MM.1S (cell line): Measurements from ENCODE around the gene ADCY3.

Source experiments
- DNase-seq: peaks from one replicate; pipeline ENCODE4 v3.0.0-alpha.2; 2015
- H2AFZ ChIP-seq: fragments of 300-600 bp; sonication (generic); 2 replicates; pipeline ENCODE4 v1.6.0; 2016; ENCODE audit warnings: antibody characterized with exemption, low read length
- H3F3A ChIP-seq: fragments of 300-600 bp; sonication (generic); 2 replicates; pipeline ENCODE4 v1.6.1; 2016; ENCODE audit warnings: mild to moderate bottlenecking, antibody characterized with exemption, low read length, moderate library complexity, mixed read lengths; ENCODE audit not compliant: insufficient read depth
- H3K27ac ChIP-seq: fragments of 300-600 bp; sonication (generic); 2 replicates; pipeline ENCODE4 v1.5.1; 2016; ENCODE audit warnings: mild to moderate bottlenecking, low read length
- H3K27me3 ChIP-seq: fragments of 300-600 bp; sonication (generic); replicated peaks from 2 replicates; pipeline ENCODE4 v1.6.0; 2016; ENCODE audit warnings: low read length; ENCODE audit not compliant: insufficient read depth
- H3K36me3 ChIP-seq: fragments of 300-600 bp; sonication (generic); replicated peaks from 2 replicates; pipeline ENCODE4 v1.6.1; 2016; ENCODE audit warnings: mild to moderate bottlenecking, low read length, mixed read lengths; ENCODE audit not compliant: insufficient read depth
- H3K4me1 ChIP-seq: fragments of 300-600 bp; sonication (generic); 2 replicates; pipeline ENCODE4 v1.6.1; 2016; ENCODE audit warnings: low read length, mixed read lengths
- H3K4me2 ChIP-seq: fragments of 300-600 bp; sonication (generic); 2 replicates; pipeline ENCODE4 v1.6.0; 2016; ENCODE audit warnings: low read depth, low read length
- H3K4me3 ChIP-seq: fragments of 300-600 bp; sonication (generic); 2 replicates; pipeline ENCODE4 v1.5.1; 2016; ENCODE audit warnings: low read length, mixed read lengths
- H3K79me2 ChIP-seq: fragments of 300-600 bp; sonication (generic); 2 replicates; pipeline ENCODE4 v1.6.1; 2016; ENCODE audit warnings: mixed run types, low read length, mixed read lengths
- H3K9ac ChIP-seq: fragments of 300-600 bp; sonication (generic); 2 replicates; pipeline ENCODE4 v1.6.1; 2016; ENCODE audit warnings: low read length, mixed read lengths
- H3K9me2 ChIP-seq: fragments of 300-600 bp; sonication (generic); replicated peaks from 2 replicates; pipeline ENCODE4 v1.6.1; 2016; ENCODE audit warnings: mild to moderate bottlenecking, low read length, mixed read lengths; ENCODE audit not compliant: insufficient read depth
- H3K9me3 ChIP-seq: fragments of 300-600 bp; sonication (generic); replicated peaks from 2 replicates; pipeline ENCODE4 v1.6.1; 2016; ENCODE audit warnings: mild to moderate bottlenecking, low read length, mixed read lengths; ENCODE audit not compliant: insufficient read depth
- H4K20me1 ChIP-seq: fragments of 300-600 bp; sonication (generic); 2 replicates; pipeline ENCODE4 v1.6.1; 2016; ENCODE audit warnings: mild to moderate bottlenecking, low read length, moderate library complexity, mixed read lengths; ENCODE audit not compliant: insufficient read depth
- CTCF ChIP-seq: fragments of 300-600 bp; sonication (generic); IDR thresholded peaks from 2 replicates; pipeline ENCODE4 v1.5.1; 2016; ENCODE audit warnings: antibody characterized with exemption, low read length, mixed read lengths
- EZH2 ChIP-seq: fragments of 300-600 bp; sonication (generic); optimal IDR thresholded peaks from 2 replicates; pipeline ENCODE3; 2017; ENCODE audit warnings: low read depth, mild to moderate bottlenecking, antibody characterized with exemption, low read length, mixed read lengths
- EZH2phosphoT487 ChIP-seq: fragments of 300-600 bp; sonication (generic); IDR thresholded peaks from 2 replicates; pipeline ENCODE4 v1.6.1; 2018; ENCODE audit warnings: antibody characterized with exemption, low read length

Gene ADCY3

DNA sequence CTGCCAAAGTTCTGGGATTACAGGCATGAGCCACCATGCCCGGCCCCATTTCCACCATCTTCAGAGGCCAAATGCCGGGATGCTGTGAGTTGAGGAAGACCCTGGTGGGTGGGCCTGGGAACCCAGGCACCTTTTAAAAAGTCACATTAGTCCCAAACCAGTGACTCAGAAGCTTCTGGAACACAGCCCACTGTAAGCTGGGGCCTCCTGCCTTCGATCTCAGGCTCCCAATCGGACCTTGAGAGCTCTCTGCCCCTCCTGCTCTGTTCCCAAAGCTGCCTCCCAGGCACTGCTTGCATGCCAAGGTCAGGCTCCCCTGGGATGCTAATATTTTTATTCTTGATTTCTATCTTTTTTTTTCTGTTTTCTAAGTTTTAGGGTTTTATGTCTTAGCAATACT lies 4.2 kb downstream of the ADCY3 start:
- Histone ChIP-seq H3K9ac (no peak overlapping the region), H4K20me1 (peaks cover 14% of the 10 kb centered on the region; the same call in 1 of the 2 replicates), H3F3A (peaks cover 8% of the 10 kb centered on the region), H3K4me2 (no peak overlapping the region), H3K9me3 (no peaks in the 10 kb centered on the region), H3K36me3 (peaks cover 2% of the 10 kb centered on the region), H3K27me3 (no peaks in the 10 kb centered on the region), H3K27ac (no peak overlapping the region), H2AFZ (no peak overlapping the region), H3K9me2 (no peaks in the 10 kb centered on the region), H3K4me3 (no peak overlapping the region), H3K4me1 (peaks cover 16% of the 10 kb centered on the region), H3K79me2 (peaks cover 86% of the 10 kb centered on the region)
- no peak for DNase-seq
- no peak for TF ChIP-seq EZH2phosphoT487
- TF ChIP-seq CTCF: no peak
- no peak for TF ChIP-seq EZH2

GRCh38 chr2:24915175-24915574 lies 4.9 kb downstream of the ADCY3 start:
- Histone ChIP-seq H3K27me3 (no peaks in the 10 kb centered on the region), H3K9ac (no peak overlapping the region), H3K9me3 (no peaks in the 10 kb centered on the region), H3K4me2 (no peak overlapping the region), H3K4me1 (peaks cover 16% of the 10 kb centered on the region), H2AFZ (no peak overlapping the region), H3F3A (0 out of 2 replicates have a peak, but pooled peaks cover 4% of the 10 kb centered on the region), H3K9me2 (no peaks in the 10 kb centered on the region), H3K36me3 (peaks cover 2% of the 10 kb centered on the region), H4K20me1 (peaks cover 14% of the 10 kb centered on the region; the same call in 1 of the 2 replicates), H3K4me3 (no peak overlapping the region), H3K27ac (no peak overlapping the region), H3K79me2 (peaks cover 92% of the 10 kb centered on the region)
- TF ChIP-seq EZH2: no peak
- no peak for TF ChIP-seq EZH2phosphoT487
- TF ChIP-seq CTCF: no peak
- DNase-seq: no peak

- Histone ChIP-seq H3K4me1 (peaks cover 16% of the 10 kb centered on the region), H3K9ac (no peak overlapping the region), H3K9me2 (no peaks in the 10 kb centered on the region), H3K4me2 (no peak overlapping the region), H3F3A (0 out of 2 replicates have a peak, but pooled peaks cover 4% of the 10 kb centered on the region), H2AFZ (no peak overlapping the region), H4K20me1 (peaks cover 14% of the 10 kb centered on the region), H3K27me3 (no peaks in the 10 kb centered on the region), H3K27ac (no peak overlapping the region), H3K79me2 (peaks cover 97% of the 10 kb centered on the region), H3K36me3 (peaks cover 2% of the 10 kb centered on the region), H3K4me3 (no peak overlapping the region), H3K9me3 (no peaks in the 10 kb centered on the region)
- DNase-seq: no peak
- TF ChIP-seq CTCF (no peak), EZH2 (no peak), EZH2phosphoT487 (no peak)
These were observed 5.3 kb downstream of the ADCY3 start for GRCh38 chr2:24914713-24915112.
